Neuronal stem cell (in vitro differentiated cells): ENCODE results near the gene HIGD1C. TPM values are rescaled to one million over a fixed set of nuclear protein-coding genes. Genes with fewer than 3 reads are reported as not detected.
"Not testable (repeated sequence)": the region's sequence is repeated elsewhere in the genome, so short reads cannot be mapped to it uniquely, and the experiment has no call there.

ENCODE experiments used
- DNase-seq: peaks from one replicate; pipeline ENCODE4 v3.0.0-alpha.2; 2013; ENCODE audit warnings: low spot score
- H2AFZ ChIP-seq: one replicate; pipeline ENCODE4 v1.6.1; 2013; ENCODE audit warnings: mild to moderate bottlenecking, low read length, inconsistent platforms
- H2AK5ac ChIP-seq: 2 replicates; pipeline ENCODE4 v1.6.1; 2013; ENCODE audit warnings: low read depth, mild to moderate bottlenecking, inconsistent platforms, low read length, moderate library complexity, mixed read lengths
- H2BK120ac ChIP-seq: 2 replicates; pipeline ENCODE4 v1.6.1; 2013; ENCODE audit warnings: low read depth, mild to moderate bottlenecking, inconsistent platforms, low read length, moderate library complexity, mixed read lengths
- H2BK12ac ChIP-seq: one replicate; pipeline ENCODE4 v1.6.1; 2013; ENCODE audit warnings: low read length, inconsistent platforms
- H2BK15ac ChIP-seq: 2 replicates; pipeline ENCODE4 v1.6.1; 2013; ENCODE audit warnings: mild to moderate bottlenecking, low read length, inconsistent platforms, mixed read lengths
- H2BK5ac ChIP-seq: one replicate; pipeline ENCODE4 v1.6.1; 2013; ENCODE audit warnings: inconsistent platforms, mild to moderate bottlenecking, low read length, moderate library complexity
- H3K14ac ChIP-seq: one replicate; pipeline ENCODE4 v1.6.1; 2013; ENCODE audit warnings: low read length, inconsistent platforms
- H3K18ac ChIP-seq: 2 replicates; pipeline ENCODE4 v1.6.1; 2013; ENCODE audit warnings: low read length, inconsistent platforms
- H3K23ac ChIP-seq: 2 replicates; pipeline ENCODE4 v1.6.1; 2013; ENCODE audit warnings: low read depth, mild to moderate bottlenecking, mixed read lengths, low read length, inconsistent platforms; ENCODE audit not compliant: poor library complexity
- H3K27ac ChIP-seq: replicated peaks from 3 replicates; pipeline ENCODE4 v1.5.1; 2013; ENCODE audit warnings: low read length, inconsistent platforms
- H3K27me3 ChIP-seq, 3 experiments: 2 replicates each; pipeline ENCODE4 v1.6.1; 2013; ENCODE audit warnings: low read length in 3 of 3, mild to moderate bottlenecking in 2 of 3, inconsistent platforms in 1 of 3, low read depth in 1 of 3, mixed read lengths in 1 of 3, moderate library complexity in 1 of 3; ENCODE audit not compliant: control insufficient read depth in 3 of 3, insufficient read depth in 3 of 3
- H3K36me3 ChIP-seq, 2 donors: replicated peaks in 1 of 2; 2 replicates each; pipeline ENCODE4 v1.6.1; 2013; ENCODE audit warnings: low read length in 2 of 2; ENCODE audit not compliant: control insufficient read depth in 2 of 2, insufficient read depth in 2 of 2
- H3K4ac ChIP-seq: 2 replicates; pipeline ENCODE4 v1.6.1; 2013; ENCODE audit warnings: inconsistent platforms, mild to moderate bottlenecking, low read length, moderate library complexity
- H3K4me1 ChIP-seq, 2 donors: 1 replicate in 1 of 2; 2 replicates in 1 of 2; pipeline ENCODE4 v1.6.1; 2013; ENCODE audit warnings: low read length in 2 of 2, low read depth in 1 of 2; ENCODE audit not compliant: control insufficient read depth in 2 of 2, insufficient read depth in 1 of 2
- H3K4me2 ChIP-seq: one replicate; pipeline ENCODE4 v1.6.1; 2013; ENCODE audit warnings: mild to moderate bottlenecking, low read length, inconsistent platforms; ENCODE audit not compliant: insufficient read depth, poor library complexity, severe bottlenecking
- H3K4me3 ChIP-seq, 2 donors: 2 replicates each; pipeline ENCODE4 v1.5.1; 2013; ENCODE audit warnings: low read length in 2 of 2, mild to moderate bottlenecking in 2 of 2, inconsistent platforms in 1 of 2, moderate library complexity in 1 of 2
- H3K79me1 ChIP-seq: one replicate; pipeline ENCODE4 v1.6.1; 2013; ENCODE audit warnings: low read depth, mild to moderate bottlenecking, inconsistent platforms, low read length, moderate library complexity
- H3K9ac ChIP-seq: one replicate; pipeline ENCODE4 v1.6.1; 2013; ENCODE audit warnings: mild to moderate bottlenecking, low read depth, low read length, inconsistent platforms; ENCODE audit not compliant: poor library complexity
- H3K9me3 ChIP-seq, 2 donors: replicated peaks in 1 of 2; 2 replicates each; pipeline versions ENCODE3 to v1.6.1; 2013; ENCODE audit warnings: low read length in 2 of 2, mild to moderate bottlenecking in 2 of 2, inconsistent platforms in 1 of 2, low read depth in 1 of 2, mixed read lengths in 1 of 2, moderate library complexity in 1 of 2; ENCODE audit not compliant: control insufficient read depth in 2 of 2, insufficient read depth in 1 of 2
- H4K8ac ChIP-seq: one replicate; pipeline ENCODE4 v1.6.1; 2013; ENCODE audit warnings: low read depth, mild to moderate bottlenecking, inconsistent platforms, low read length, moderate library complexity
- H4K91ac ChIP-seq: one replicate; pipeline ENCODE4 v1.6.1; 2013; ENCODE audit warnings: low read length, low read depth, mild to moderate bottlenecking, inconsistent platforms; ENCODE audit not compliant: poor library complexity
- WGBS, 2 donors: extraction: QIAGEN DNeasy Blood & Tissue Kit; methylation state at CpG; one replicate each; pipeline ENCODE4 v1.1.7; 2013; ENCODE audit warnings: missing lambda C conversion rate in 2 of 2, mixed read lengths in 1 of 2; ENCODE audit not compliant: insufficient read length in 2 of 2, insufficient replicate concordance in 1 of 2; ENCODE audit errors: extremely low coverage in 2 of 2; 5-methylcytosine and 5-hydroxymethylcytosine counted together
- polyA plus RNA-seq, 2 experiments: library from polyadenylated mRNA; stranded (reverse); fragments of 200-250 nt; gene quantifications; one replicate each; pipeline ENCODE4 v1.2.3, GENCODE V29; 2013

Gene HIGD1C
- not detected for polyA plus RNA-seq (2013, experiment 1 of 2)
- polyA plus RNA-seq (2013, experiment 2 of 2), result not detected

DNA sequence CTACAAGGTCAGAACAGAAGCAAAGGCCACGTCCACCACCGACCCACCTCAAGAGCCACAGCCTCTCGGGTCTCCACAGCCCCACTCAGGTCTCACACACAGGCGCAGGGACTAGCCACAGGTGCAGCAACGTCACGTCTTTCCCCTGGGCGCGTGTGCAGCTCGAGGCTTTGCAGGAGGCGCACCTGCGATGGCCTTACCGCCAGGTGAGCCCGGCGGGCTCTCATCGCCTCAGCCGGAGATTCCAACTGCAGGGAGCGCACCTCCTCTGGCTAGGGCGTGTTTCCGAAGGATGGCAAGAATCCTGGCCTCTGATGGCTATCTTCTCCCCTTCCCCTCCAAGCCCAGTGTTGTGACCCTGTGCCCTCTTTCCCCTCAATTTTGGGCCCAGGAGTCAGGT lies at the start of gene HIGD1C:
Gene HIGD1C, plus strand, starts transcription at position 35 of the 400 bp plus-strand sequence. CDS start 1,455 bp downstream, outside the sequence.
- Histone ChIP-seq H3K4ac (no peak within 1 kb of the TSS), H2AFZ (no peak within 1 kb of the TSS), H3K27ac (no peak within 1 kb of the TSS), H2BK12ac (no peak within 1 kb of the TSS), H3K14ac (peak within 1 kb of the TSS; percentile 9), H3K4me2 (no peak within 1 kb of the TSS), H3K4me3 (no peak within 1 kb of the TSS), H2AK5ac (no peak within 1 kb of the TSS), H4K8ac (no peak within 1 kb of the TSS), H3K18ac (peak within 1 kb of the TSS; percentile 5), H3K79me1 (no peaks in the 10 kb centered on the region), H3K23ac (no peak within 1 kb of the TSS), H3K9me3 (no peaks in the 10 kb centered on the region), H3K9ac (no peak within 1 kb of the TSS), H3K36me3 (no peaks in the 10 kb centered on the region), H2BK5ac (no peak within 1 kb of the TSS), H3K4me1 (no peaks in the 10 kb centered on the region), H2BK120ac (no peak within 1 kb of the TSS), H4K91ac (no peak within 1 kb of the TSS), H3K27me3 (no peaks in the 10 kb centered on the region), H2BK15ac (no peak within 1 kb of the TSS)
- WGBS, 2 donors, result no CpG with 5 or more reads among the region's 19 CpGs
- DNase-seq, result no peak

DNA sequence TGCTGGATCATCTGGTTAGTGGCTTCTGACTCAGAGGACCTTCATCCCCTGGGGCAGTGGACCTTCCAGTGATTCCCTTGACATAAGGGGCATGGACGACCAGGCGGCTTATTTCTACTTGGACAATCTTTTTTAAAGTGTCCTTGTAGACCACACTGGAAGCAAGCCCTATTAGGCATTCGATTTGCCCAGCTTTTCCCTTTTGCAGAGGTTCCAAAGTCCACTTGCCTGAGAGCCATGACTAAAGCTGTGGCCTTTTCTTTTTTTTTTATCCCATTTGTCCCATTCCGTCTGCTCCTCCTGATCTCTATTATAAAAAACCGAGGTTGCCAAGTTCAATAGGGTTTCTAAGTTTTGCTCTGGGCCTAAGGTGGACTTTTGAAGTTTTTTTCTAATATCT lies 43.9 kb upstream of the HIGD1C start:
- H3K9ac ChIP-seq, H4K8ac ChIP-seq, H3K27me3 ChIP-seq, H3K79me1 ChIP-seq, H3K23ac ChIP-seq, H3K18ac ChIP-seq, H3K14ac ChIP-seq, H3K36me3 ChIP-seq, H3K9me3 ChIP-seq, H2AK5ac ChIP-seq, H2BK15ac ChIP-seq, H3K27ac ChIP-seq, H2AFZ ChIP-seq, H3K4ac ChIP-seq, DNase-seq, H3K4me1 ChIP-seq, H4K91ac ChIP-seq, H3K4me2 ChIP-seq, H2BK12ac ChIP-seq, H2BK120ac ChIP-seq, H2BK5ac ChIP-seq, H3K4me3 ChIP-seq: not testable (repeated sequence)
- no CpG with 5 or more reads among the region's 5 CpGs for WGBS, 2 donors

DNA sequence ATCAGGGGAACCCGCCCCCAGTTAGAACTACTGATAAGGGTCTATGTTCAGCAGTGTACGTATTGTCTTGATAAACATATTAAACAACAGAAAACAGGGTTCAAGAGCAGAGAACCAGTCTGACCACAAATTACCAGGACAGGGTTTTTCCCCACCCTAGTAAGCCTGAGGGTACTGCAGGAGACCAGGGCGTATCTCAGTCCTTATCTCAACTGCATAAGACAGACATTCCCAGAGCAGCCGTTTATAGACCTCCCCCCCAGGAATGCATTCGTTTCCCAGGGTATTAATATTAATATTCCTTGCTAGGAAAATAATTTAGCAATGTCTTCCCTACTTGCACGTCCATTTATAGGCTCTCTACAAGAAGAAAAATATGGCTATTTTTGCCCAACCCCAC lies 40.0 kb upstream of the HIGD1C start:
- peaks cover 13% of the 10 kb centered on the region in 2 donors for H3K9me3 ChIP-seq
- not testable (repeated sequence) for H3K23ac ChIP-seq, H2BK12ac ChIP-seq, H3K79me1 ChIP-seq, H2AK5ac ChIP-seq, H2AFZ ChIP-seq, H4K8ac ChIP-seq, H3K27me3 ChIP-seq, H3K4ac ChIP-seq, H3K27ac ChIP-seq, H2BK15ac ChIP-seq, DNase-seq, H2BK5ac ChIP-seq, H3K14ac ChIP-seq, H3K18ac ChIP-seq, H3K4me1 ChIP-seq, H3K9ac ChIP-seq, H3K4me2 ChIP-seq, H3K36me3 ChIP-seq, H3K4me3 ChIP-seq, H4K91ac ChIP-seq, H2BK120ac ChIP-seq
- no CpG with 5 or more reads among the region's 6 CpGs for WGBS, 2 donors

DNA sequence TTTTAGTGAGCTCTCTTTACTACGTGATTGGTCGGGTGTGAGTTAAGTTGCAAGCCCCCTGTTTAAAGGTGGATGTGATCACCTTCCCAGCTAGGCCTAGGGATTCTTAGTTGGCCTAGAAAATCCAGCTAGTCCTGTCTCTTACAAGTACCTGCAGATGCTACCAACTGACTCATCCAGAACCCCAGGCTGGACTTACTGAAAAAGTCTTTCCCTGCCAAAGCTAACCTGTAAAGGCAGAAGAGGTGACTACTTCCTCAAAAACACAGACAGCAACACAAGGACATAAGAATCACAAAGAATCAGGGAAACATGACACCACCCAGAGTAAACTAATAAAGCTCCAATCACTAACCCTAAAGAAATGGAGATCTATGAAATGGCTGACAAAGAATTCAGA lies 39.1 kb upstream of the HIGD1C start:
- Histone ChIP-seq H3K9ac (no peak overlapping the region), H4K91ac (no peak overlapping the region), H3K36me3 (no peaks in the 10 kb centered on the region), H3K4me2 (no peak overlapping the region), H3K27me3 (no peaks in the 10 kb centered on the region), H3K4me1 (no peaks in the 10 kb centered on the region), H4K8ac (no peak overlapping the region), H3K27ac (no peak overlapping the region), H3K4ac (no peak overlapping the region), H3K9me3 (peaks cover 13% of the 10 kb centered on the region in 2 donors), H3K14ac (no peak overlapping the region), H2BK120ac (no peak overlapping the region), H2BK5ac (no peak overlapping the region), H2BK15ac (no peak overlapping the region), H2AFZ (no peak overlapping the region), H2AK5ac (no peak overlapping the region), H3K18ac (no peak overlapping the region), H2BK12ac (no peak overlapping the region), H3K4me3 (no peak overlapping the region), H3K79me1 (no peaks in the 10 kb centered on the region), H3K23ac (no peak overlapping the region)
- DNase-seq, result no peak
- no CpG with 5 or more reads among the region's 2 CpGs for WGBS, 2 donors
